ENCODE data around the gene PMEPA1. TPM values are rescaled to one million over a fixed set of nuclear protein-coding genes. Genes with fewer than 3 reads are reported as not detected.

PMEPA1 gene
- total RNA-seq, 1 experiment from 2014 or later = 89.8 TPM

GRCh38 chr20:57712851-57713504, 3.2 kb upstream of the PMEPA1 start:
- intact Hi-C loops (cut with micrococcal nuclease; ENCODE audit: unreplicated experiment) (no loop called here), in situ Hi-C loops (cut with HindIII; ENCODE audit: low pct_unique_long_range_greater_than_20kb, low sequenced_read_pairs) (no loop called here)
- ChIA-PET CTCF (no interaction called here), POLR2A (no interaction called here)
- Histone ChIP-seq H3K36me3 (ENCODE audit: control insufficient read depth, insufficient read depth, low read length) (no peaks in the 10 kb centered on the region), H3K9me3 (ENCODE audit: control insufficient read depth, insufficient read depth, low read depth, low read length) (no peaks in the 10 kb centered on the region), H3K4me3 (ENCODE audit: low read depth in 2 of 2, low read length in 2 of 2) (no peak overlapping the region), H3K27me3 (ENCODE audit: control insufficient read depth, insufficient read depth, low read length) (no peaks in the 10 kb centered on the region), H3K4me1 (ENCODE audit: control insufficient read depth, insufficient read depth, low read length) (peaks cover 43% of the 10 kb centered on the region), H3K27ac (ENCODE audit: low read length) (peak overlapping the region; percentile 57; the same call in 1 of the 2 replicates)
- no peak for TF ChIP-seq REST (IDR thresholded peaks at IDR 0.05; ENCODE audit: insufficient read depth in 1 of 2, low read depth in 2 of 2, low read length in 1 of 2)
- TF ChIP-seq, protein P1, sequence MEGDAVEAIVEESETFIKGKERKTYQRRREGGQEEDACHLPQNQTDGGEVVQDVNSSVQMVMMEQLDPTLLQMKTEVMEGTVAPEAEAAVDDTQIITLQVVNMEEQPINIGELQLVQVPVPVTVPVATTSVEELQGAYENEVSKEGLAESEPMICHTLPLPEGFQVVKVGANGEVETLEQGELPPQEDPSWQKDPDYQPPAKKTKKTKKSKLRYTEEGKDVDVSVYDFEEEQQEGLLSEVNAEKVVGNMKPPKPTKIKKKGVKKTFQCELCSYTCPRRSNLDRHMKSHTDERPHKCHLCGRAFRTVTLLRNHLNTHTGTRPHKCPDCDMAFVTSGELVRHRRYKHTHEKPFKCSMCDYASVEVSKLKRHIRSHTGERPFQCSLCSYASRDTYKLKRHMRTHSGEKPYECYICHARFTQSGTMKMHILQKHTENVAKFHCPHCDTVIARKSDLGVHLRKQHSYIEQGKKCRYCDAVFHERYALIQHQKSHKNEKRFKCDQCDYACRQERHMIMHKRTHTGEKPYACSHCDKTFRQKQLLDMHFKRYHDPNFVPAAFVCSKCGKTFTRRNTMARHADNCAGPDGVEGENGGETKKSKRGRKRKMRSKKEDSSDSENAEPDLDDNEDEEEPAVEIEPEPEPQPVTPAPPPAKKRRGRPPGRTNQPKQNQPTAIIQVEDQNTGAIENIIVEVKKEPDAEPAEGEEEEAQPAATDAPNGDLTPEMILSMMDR (IDR thresholded peaks at IDR 0.05) = no peak
- TF ChIP-seq TCF7L2 (IDR thresholded peaks at IDR 0.05; ENCODE audit: low read depth, low read length) = no peak
- DNase-seq (ENCODE audit: low read depth, low spot score) (no peak), ATAC-seq (no peak)
- BruUV-seq (replicated peaks) = no TSS peak

DNA sequence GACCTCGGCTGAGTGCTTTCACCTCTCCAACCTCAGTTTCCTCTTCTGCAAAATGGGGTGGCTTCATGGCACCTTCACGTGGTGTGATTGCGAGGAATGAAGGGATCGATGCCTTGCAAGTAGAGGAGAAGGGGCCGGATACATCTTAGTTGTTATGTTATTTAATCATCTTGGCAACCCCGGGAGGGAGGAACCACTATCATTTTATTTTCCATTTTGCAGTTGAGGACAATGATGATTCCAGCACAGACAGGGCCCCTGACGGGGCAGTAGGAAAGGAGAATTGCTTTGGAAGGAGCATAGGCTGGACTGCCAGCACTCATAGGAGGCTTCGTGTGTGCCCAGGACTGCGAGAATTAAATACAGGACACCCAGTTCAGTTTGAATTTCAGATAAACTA, 2.5 kb upstream of the PMEPA1 start:
- H3K9me3 ChIP-seq (ENCODE audit: control insufficient read depth, insufficient read depth, low read depth, low read length) = no peaks in the 10 kb centered on the region
- H3K27ac ChIP-seq (ENCODE audit: low read length) = peak overlapping the region; percentile 57
- DNase-seq (ENCODE audit: low read depth, low spot score) = no peak
- no peaks in the 10 kb centered on the region for H3K27me3 ChIP-seq (ENCODE audit: control insufficient read depth, insufficient read depth, low read length)
- ChIA-PET POLR2A (no interaction called here), CTCF (no interaction called here)
- TF ChIP-seq REST (IDR thresholded peaks at IDR 0.05; ENCODE audit: insufficient read depth in 1 of 2, low read depth in 2 of 2, low read length in 1 of 2) = no peak
- intact Hi-C loops (cut with micrococcal nuclease; ENCODE audit: unreplicated experiment) = no loop called here
- no peak overlapping the region for H3K4me3 ChIP-seq (ENCODE audit: low read depth in 2 of 2, low read length in 2 of 2)
- no peak for ATAC-seq
- H3K36me3 ChIP-seq (ENCODE audit: control insufficient read depth, insufficient read depth, low read length) = no peaks in the 10 kb centered on the region
- in situ Hi-C loops (cut with HindIII; ENCODE audit: low pct_unique_long_range_greater_than_20kb, low sequenced_read_pairs) = no loop called here
- H3K4me1 ChIP-seq (ENCODE audit: control insufficient read depth, insufficient read depth, low read length) = peaks cover 43% of the 10 kb centered on the region
- no TSS peak for BruUV-seq (replicated peaks)
